HCT116 (cell line): Measurements from ENCODE around the gene AARS1. TPM values are rescaled to one million over a fixed set of nuclear protein-coding genes. Genes with fewer than 3 reads are reported as not detected.
"Not testable (repeated sequence)": the region's sequence is repeated elsewhere in the genome, so short reads cannot be mapped to it uniquely, and the experiment has no call there.

Experiments used
- ATAC-seq: fragments of 200-7000 bp; cut with Tn5 transposase; 2 replicates; pipeline ENCODE4 v1.9.1; 2020; ENCODE audit warnings: mild to moderate bottlenecking, moderate library complexity
- BruUV-seq: library from RNA; stranded (reverse); fragments of 400-500 nt; replicated peaks from 2 replicates; lab custom pipeline; 2021; lab: Mats Ljungman, UMichigan
- CTCF ChIA-PET: fragments of 300-600 bp; sonication (Branson Sonifier 250); formaldehyde crosslinking; loops from one replicate; lab custom pipeline; 2021; ENCODE audit warnings: antibody characterized with exemption; lab: Charles Lee
- POLR2A ChIA-PET: fragments of 300-600, 350-600 bp; sonication (Branson Sonifier 250); formaldehyde crosslinking; loops from one replicate; lab custom pipeline; 2021; ENCODE audit warnings: antibody characterized with exemption; lab: Charles Lee
- RAD21 ChIA-PET, 2 experiments: fragments of 300-600 bp; sonication (Branson Sonifier 250); formaldehyde crosslinking; loops; one replicate each; lab custom pipeline; 2023; ENCODE audit warnings: low total read pairs in 2 of 2; ENCODE audit not compliant: uncharacterized antibody in 2 of 2, unreplicated experiment in 2 of 2, low non-redundant PET in 1 of 2; lab: Charles Lee
- DNase-seq: peaks from one replicate; pipeline ENCODE4 v3.0.0-alpha.2; 2010; ENCODE audit warnings: low read depth, low spot score
- H2AFZ ChIP-seq: fragments of 200-600 bp; shearing (Covaris generic), sonication (generic); 2 replicates; pipeline ENCODE4 v1.6.1; 2017; ENCODE audit warnings: low read depth, mixed run types, mixed read lengths, antibody characterized with exemption, low read length; ENCODE audit not compliant: poor library complexity, severe bottlenecking
- H3K27ac ChIP-seq: 2 replicates; pipeline ENCODE4 v1.5.1; 2012; ENCODE audit warnings: low read depth, low read length
- H3K27me3 ChIP-seq: fragments of 200-600 bp; sonication (generic); 2 replicates; pipeline ENCODE4 v1.6.1; 2016; ENCODE audit warnings: mixed run types, low read length, mixed read lengths; ENCODE audit not compliant: insufficient read depth
- H3K36me3 ChIP-seq, 2 experiments: fragments of 200-500 bp in 1 of 2; fragments of 200-600 bp in 1 of 2; sonication (Bioruptor generic) in 1 of 2; sonication (generic) in 1 of 2; 2 replicates each; pipeline versions ENCODE4 v1.5.1 to v1.6.1; 2014 to 2016; ENCODE audit warnings: low read length in 2 of 2, inconsistent platforms in 1 of 2, mixed read lengths in 1 of 2, mixed run types in 1 of 2; ENCODE audit not compliant: insufficient read depth in 2 of 2, control insufficient read depth in 1 of 2
- H3K4me1 ChIP-seq, 2 experiments: fragments of 200-600 bp in 1 of 2; sonication (generic) in 1 of 2; 2 replicates each; pipeline versions ENCODE4 v1.5.1 to v1.6.1; 2012 to 2017; ENCODE audit warnings: low read length in 2 of 2, inconsistent platforms in 1 of 2, mild to moderate bottlenecking in 1 of 2, mixed read lengths in 1 of 2, mixed run types in 1 of 2, moderate library complexity in 1 of 2; ENCODE audit not compliant: insufficient read depth in 2 of 2, control insufficient read depth in 1 of 2
- H3K4me2 ChIP-seq: fragments of 200-600 bp; sonication (generic); 2 replicates; pipeline ENCODE4 v1.6.1; 2017; ENCODE audit warnings: mixed run types, low read length, mixed read lengths
- H3K4me3 ChIP-seq, 2 experiments: fragments of 200-600 bp in 1 of 2; sonication (generic) in 1 of 2; replicated peaks in 1 of 2; 2 replicates each; pipeline ENCODE4 v1.5.1; 2011 to 2016; ENCODE audit warnings: low read length in 2 of 2, control low read depth in 1 of 2, low read depth in 1 of 2, mild to moderate bottlenecking in 1 of 2, mixed read lengths in 1 of 2, mixed run types in 1 of 2
- H3K79me2 ChIP-seq: fragments of 200-600 bp; sonication (generic); 2 replicates; pipeline ENCODE4 v1.6.1; 2017; ENCODE audit warnings: mild to moderate bottlenecking, mixed run types, low read length, moderate library complexity, mixed read lengths; ENCODE audit not compliant: insufficient read depth
- H3K9ac ChIP-seq: fragments of 200-600 bp; sonication (generic); 2 replicates; pipeline ENCODE4 v1.6.1; 2016; ENCODE audit warnings: low read length, mixed read lengths
- H3K9me2 ChIP-seq: fragments of 200-600 bp; sonication (generic), shearing (Covaris generic); 2 replicates; pipeline ENCODE4 v1.6.1; 2017; ENCODE audit warnings: mixed run types, mild to moderate bottlenecking, moderate library complexity; ENCODE audit not compliant: insufficient read depth
- H3K9me3 ChIP-seq, 2 experiments: fragments of 200-500 bp in 1 of 2; fragments of 200-600 bp in 1 of 2; sonication (Bioruptor generic) in 1 of 2; sonication (generic) in 1 of 2; 2 replicates each; pipeline ENCODE4 v1.6.1; 2014 to 2017; ENCODE audit warnings: low read length in 2 of 2, mixed read lengths in 2 of 2, inconsistent platforms in 1 of 2, low read depth in 1 of 2, mild to moderate bottlenecking in 1 of 2, mixed run types in 1 of 2, moderate library complexity in 1 of 2; ENCODE audit not compliant: control insufficient read depth in 1 of 2, insufficient read depth in 1 of 2
- H4K20me1 ChIP-seq: fragments of 200-600 bp; sonication (generic), shearing (Covaris generic); 2 replicates; pipeline ENCODE4 v1.6.1; 2017; ENCODE audit warnings: mixed run types, mild to moderate bottlenecking, moderate library complexity; ENCODE audit not compliant: insufficient read depth
- intact Hi-C: fragments of 100-400 bp; cut with micrococcal nuclease; formaldehyde crosslinking; loops from 2 replicates; pipeline ENCODE4 v1.10.0; 2022
- total RNA-seq: library from RNA; stranded (reverse); gene quantifications from one replicate; pipeline ENCODE4 v1.2.1, GENCODE V29; 2021; ENCODE audit not compliant: unreplicated experiment

Gene AARS1
- total RNA-seq, 1 experiment from 2014 or later = 215 TPM

- H3K4me2 ChIP-seq, H3K4me3 ChIP-seq, RAD21 ChIA-PET, ATAC-seq, H3K9me3 ChIP-seq, H3K9ac ChIP-seq, H3K27me3 ChIP-seq, H3K79me2 ChIP-seq, CTCF ChIA-PET, H3K9me2 ChIP-seq, H3K4me1 ChIP-seq, H2AFZ ChIP-seq, intact Hi-C loops, H4K20me1 ChIP-seq, H3K36me3 ChIP-seq, BruUV-seq, DNase-seq, H3K27ac ChIP-seq: not testable (repeated sequence)
- POLR2A ChIA-PET = interaction anchor here (0.5 kb wide), 1 partner anchor 1037 kb away, joined by 3 read pairs; no protein-coding TSS in a partner anchor
Measured at GRCh38 chr16:70222574-70222973, 66.7 kb downstream of the AARS1 start.

- BruUV-seq, H3K4me1 ChIP-seq, H3K4me3 ChIP-seq, H4K20me1 ChIP-seq, H3K9me2 ChIP-seq, ATAC-seq, H3K9ac ChIP-seq, H3K9me3 ChIP-seq, H3K4me2 ChIP-seq, CTCF ChIA-PET, POLR2A ChIA-PET, H3K36me3 ChIP-seq, H3K79me2 ChIP-seq, H2AFZ ChIP-seq, intact Hi-C loops, H3K27ac ChIP-seq, DNase-seq, RAD21 ChIA-PET, H3K27me3 ChIP-seq: not testable (repeated sequence)
Measured at GRCh38 chr16:70218586-70218985, 70.7 kb downstream of the AARS1 start.

- H3K4me3 ChIP-seq, H3K9me3 ChIP-seq, DNase-seq, H3K36me3 ChIP-seq, H3K27ac ChIP-seq, H3K27me3 ChIP-seq, H3K79me2 ChIP-seq, RAD21 ChIA-PET, intact Hi-C loops, H3K9ac ChIP-seq, H3K4me2 ChIP-seq, CTCF ChIA-PET, POLR2A ChIA-PET, H3K4me1 ChIP-seq, BruUV-seq, ATAC-seq, H3K9me2 ChIP-seq, H4K20me1 ChIP-seq, H2AFZ ChIP-seq: not testable (repeated sequence)
Measured at GRCh38 chr16:70206382-70206781, 82.9 kb downstream of the AARS1 start.

- CTCF ChIA-PET, ATAC-seq, RAD21 ChIA-PET, H4K20me1 ChIP-seq, H3K36me3 ChIP-seq, POLR2A ChIA-PET, H3K27me3 ChIP-seq, H3K9me2 ChIP-seq, H3K9me3 ChIP-seq, H3K9ac ChIP-seq, H2AFZ ChIP-seq, DNase-seq, H3K79me2 ChIP-seq, H3K4me2 ChIP-seq, intact Hi-C loops, H3K4me3 ChIP-seq, H3K27ac ChIP-seq, BruUV-seq, H3K4me1 ChIP-seq: not testable (repeated sequence)
Measured at GRCh38 chr16:70204668-70205405, 84.5 kb downstream of the AARS1 start.
